GM12878 (cell line): ENCODE measurements around the gene ATXN7L1. TPM values are rescaled to one million over a fixed set of nuclear protein-coding genes. Genes with fewer than 3 reads are reported as not detected.

Source experiments
- ATAC-seq: fragments of 200-7000 bp; cut with Tn5 transposase; 3 replicates; pipeline ENCODE4 v1.9.1; 2020; ENCODE audit warnings: mild to moderate bottlenecking, moderate library complexity
- BruUV-seq: library from RNA; stranded (reverse); fragments of 400-500 nt; replicated peaks from 2 replicates; lab custom pipeline; 2021; lab: Mats Ljungman, UMichigan
- CTCF ChIA-PET: fragments of 300-600 bp; sonication (Branson Sonifier 250); formaldehyde crosslinking; extraction: SDS; loops from one replicate; lab custom pipeline; 2021; ENCODE audit warnings: inconsistent platforms; lab: Yijun Ruan, JAX
- POLR2A ChIA-PET: fragments of 350-600 bp; formaldehyde crosslinking; extraction: SDS; loops from one replicate; lab custom pipeline; 2021; ENCODE audit warnings: inconsistent platforms; lab: Charles Lee
- RAD21 ChIA-PET: fragments of 300-600 bp; sonication (Branson Sonifier 250); formaldehyde crosslinking; loops from one replicate; lab custom pipeline; 2023; ENCODE audit warnings: antibody characterized with exemption; ENCODE audit not compliant: unreplicated experiment; lab: Charles Lee
- SMC1A ChIA-PET: fragments of 300-600 bp; sonication (Branson Sonifier 250); formaldehyde crosslinking; loops from one replicate; lab custom pipeline; 2023; ENCODE audit not compliant: unreplicated experiment, uncharacterized antibody; lab: Charles Lee
- DNase-seq: peaks from one replicate; pipeline ENCODE4 v3.0.0-alpha.2; 2011; ENCODE audit warnings: low read depth, low spot score
- FAIRE-seq: peaks from 3 replicates; lab custom pipeline; 2011; peaks lifted over from hg19 to GRCh38; lab: Jason Lieb, UNC
- H2AFZ ChIP-seq: 2 replicates; pipeline ENCODE4 v1.6.0; 2011; ENCODE audit warnings: low read depth, low read length, control low read depth; ENCODE audit not compliant: control insufficient read depth
- H3K27ac ChIP-seq: 2 replicates; pipeline ENCODE4 v1.5.1; 2011; ENCODE audit warnings: control low read depth; ENCODE audit not compliant: control insufficient read depth, insufficient read depth
- H3K27me3 ChIP-seq, 2 experiments: replicated peaks in 1 of 2; 2 replicates each; pipeline versions ENCODE4 v1.6.0 to v1.6.1; 2011; ENCODE audit warnings: low read length in 1 of 2; ENCODE audit not compliant: control insufficient read depth in 2 of 2, insufficient read depth in 2 of 2
- H3K36me3 ChIP-seq, 2 experiments: 2 replicates each; pipeline ENCODE4 v1.5.1; 2011; ENCODE audit warnings: low read length in 1 of 2; ENCODE audit not compliant: control insufficient read depth in 2 of 2, insufficient read depth in 2 of 2
- H3K4me1 ChIP-seq: 2 replicates; pipeline ENCODE4 v1.6.1; 2011; ENCODE audit warnings: mild to moderate bottlenecking, low read length, moderate library complexity, mixed read lengths; ENCODE audit not compliant: control insufficient read depth, insufficient read depth
- H3K4me2 ChIP-seq: 2 replicates; pipeline ENCODE4 v1.6.0; 2011; ENCODE audit warnings: control low read depth; ENCODE audit not compliant: control insufficient read depth, insufficient read depth
- H3K4me3 ChIP-seq: fragments of 200-600 bp; sonication (generic); 2 replicates; pipeline ENCODE4 v1.5.1; 2016
- H3K79me2 ChIP-seq: 2 replicates; pipeline ENCODE4 v1.6.0; 2011; ENCODE audit warnings: low read length; ENCODE audit not compliant: control insufficient read depth, insufficient read depth
- H3K9ac ChIP-seq: 2 replicates; pipeline ENCODE4 v1.8.0; 2011; ENCODE audit warnings: low read length, control low read depth, mixed read lengths; ENCODE audit not compliant: control insufficient read depth, insufficient read depth
- H3K9me3 ChIP-seq: replicated peaks from 3 replicates; pipeline ENCODE4 v1.5.1; 2011; ENCODE audit warnings: mild to moderate bottlenecking, low read length; ENCODE audit not compliant: control insufficient read depth, insufficient read depth
- H4K20me1 ChIP-seq: 2 replicates; pipeline ENCODE4 v1.6.0; 2011; ENCODE audit not compliant: control insufficient read depth, insufficient read depth
- CUX1 ChIP-seq: IDR thresholded peaks from 2 replicates; pipeline ENCODE4 v1.6.1; 2012; ENCODE audit warnings: improper control_type of control experiment, low read depth, low read length; ENCODE audit not compliant: insufficient replicate concordance
- SREBF1 ChIP-seq: IDR thresholded peaks from 2 replicates; pipeline ENCODE4 v1.6.1; 2012; ENCODE audit warnings: mild to moderate bottlenecking, low read length
- WGBS: methylation state at CpG from one replicate; pipeline ENCODE4 v1.1.6; 2016; ENCODE audit warnings: low lambda C conversion rate; ENCODE audit not compliant: insufficient replicate concordance, insufficient coverage; ENCODE audit errors: missing lambda C conversion rate; 5-methylcytosine and 5-hydroxymethylcytosine counted together
- in situ Hi-C: fragments of 300-500 bp; cut with MboI; formaldehyde crosslinking; loops from 9 replicates; pipeline ENCODE4 v1.14.3; 2018; ENCODE audit warnings: mixed read lengths
- intact Hi-C: fragments of 100-400 bp; cut with micrococcal nuclease; formaldehyde crosslinking; loops from one replicate; pipeline ENCODE4 v1.14.2; 2022; ENCODE audit not compliant: unreplicated experiment
- polyA plus RNA-seq, 11 experiments: library from polyadenylated mRNA; depleted of rRNA in 4 of 11; unstranded in 6 of 11; stranded (reverse) in 5 of 11; fragments of >200 nt; fragmentation: Nextera tagmentation in 4 of 11; fragmentation: Illumina TruSeq in 1 of 11; extraction: Ambion mirVana in 4 of 11; extraction: Trizol in 1 of 11; gene quantifications; 1 replicate in 1 of 11; 2 replicates in 10 of 11; pipeline versions ENCODE4 v1.2.1 to v1.2.3, GENCODE V29; 2011 to 2016; ENCODE audit warnings: inconsistent platforms in 2 of 11, missing spikeins in 2 of 11, low read depth in 1 of 11
- total RNA-seq, 4 experiments: library from RNA; depleted of rRNA in 3 of 4; stranded (reverse); fragments of >200 nt in 3 of 4; fragmentation: Illumina TruSeq in 1 of 4; extraction: Trizol in 1 of 4; gene quantifications; 2 replicates each; pipeline versions ENCODE4 v1.2.1 to v1.2.3, GENCODE V29; 2013 to 2021

The ATXN7L1 gene
- total and polyA plus RNA-seq, 10 of the 15 experiments (the other 5 are each of a cell fraction or from before 2014, with no cell fraction given): 0.40 to 2.9 (median 1.2) TPM

- DNase-seq (no peak), ATAC-seq (no peak), FAIRE-seq (no peak)
- no peak overlapping the region for H3K27ac ChIP-seq
- H3K27me3 ChIP-seq: no peaks in the 10 kb centered on the region
- no TSS peak for BruUV-seq
- no peaks in the 10 kb centered on the region for H3K4me1 ChIP-seq
- no peaks in the 10 kb centered on the region for H3K36me3 ChIP-seq
- no peak overlapping the region for H3K4me2 ChIP-seq
- ChIA-PET SMC1A (no interaction called here), CTCF (no interaction called here), POLR2A (interaction anchor here (0.5 kb wide), 1 partner anchor 13 kb away, joined by 3 read pairs; no protein-coding TSS in a partner anchor), RAD21 (no interaction called here)
- no peaks in the 10 kb centered on the region for H3K79me2 ChIP-seq
- no peak overlapping the region for H3K4me3 ChIP-seq
- no peak overlapping the region for H3K9ac ChIP-seq
- in situ Hi-C loops: no loop called here
- H2AFZ ChIP-seq: no peak overlapping the region
- WGBS: 84% methylated on average over 20 of the region's 20 CpGs
- TF ChIP-seq SREBF1 (no peak), CUX1 (no peak)
- no peaks in the 10 kb centered on the region for H3K9me3 ChIP-seq
- no peaks in the 10 kb centered on the region for H4K20me1 ChIP-seq
- intact Hi-C loops: no loop called here
These were observed 262.0 kb downstream of the ATXN7L1 start for GRCh38 chr7:105614341-105614840.
